CD4-positive, alpha-beta T cell treated with Interleukin-15 for 1 hour (primary cell): ENCODE results near the gene TFB1M.
"Not testable (repeated sequence)": the region's sequence is repeated elsewhere in the genome, so short reads cannot be mapped to it uniquely, and the experiment has no call there.

ENCODE experiments used
- DNase-seq: peaks from one replicate; pipeline ENCODE4 v3.0.0-alpha.2; 2020

The TFB1M gene

DNA sequence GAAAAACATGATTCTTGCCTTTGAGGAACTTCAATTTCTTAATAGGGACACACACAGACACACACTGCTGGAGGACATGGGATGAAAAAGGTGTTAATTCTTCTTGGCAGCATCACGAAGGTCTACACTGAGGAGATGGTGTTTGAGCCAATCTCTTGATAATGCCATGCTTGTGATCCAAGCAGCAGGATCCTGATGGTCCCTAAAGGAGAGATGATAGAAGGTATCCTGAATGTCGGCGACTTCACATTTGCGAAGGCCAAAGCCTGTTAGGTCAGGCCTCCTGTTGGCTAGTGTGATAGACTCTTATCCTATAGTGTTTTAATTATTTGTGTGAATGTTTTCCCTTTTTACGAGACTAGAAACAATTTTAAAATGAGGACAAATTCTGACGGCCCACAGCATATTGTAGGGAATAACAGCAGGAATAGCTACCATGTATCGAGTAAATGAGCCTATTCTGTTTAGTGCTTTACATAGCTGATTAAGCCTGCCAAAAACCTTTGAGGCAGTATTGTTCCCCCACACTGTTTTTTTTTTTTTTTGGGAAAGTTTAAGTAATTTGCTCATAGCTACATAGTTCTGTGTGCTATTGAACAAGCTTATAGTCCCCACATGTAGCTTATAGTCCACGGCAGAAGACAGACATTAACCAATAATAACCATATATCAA is 15.3 kb upstream of the TFB1M start:
- no peak for DNase-seq

DNA sequence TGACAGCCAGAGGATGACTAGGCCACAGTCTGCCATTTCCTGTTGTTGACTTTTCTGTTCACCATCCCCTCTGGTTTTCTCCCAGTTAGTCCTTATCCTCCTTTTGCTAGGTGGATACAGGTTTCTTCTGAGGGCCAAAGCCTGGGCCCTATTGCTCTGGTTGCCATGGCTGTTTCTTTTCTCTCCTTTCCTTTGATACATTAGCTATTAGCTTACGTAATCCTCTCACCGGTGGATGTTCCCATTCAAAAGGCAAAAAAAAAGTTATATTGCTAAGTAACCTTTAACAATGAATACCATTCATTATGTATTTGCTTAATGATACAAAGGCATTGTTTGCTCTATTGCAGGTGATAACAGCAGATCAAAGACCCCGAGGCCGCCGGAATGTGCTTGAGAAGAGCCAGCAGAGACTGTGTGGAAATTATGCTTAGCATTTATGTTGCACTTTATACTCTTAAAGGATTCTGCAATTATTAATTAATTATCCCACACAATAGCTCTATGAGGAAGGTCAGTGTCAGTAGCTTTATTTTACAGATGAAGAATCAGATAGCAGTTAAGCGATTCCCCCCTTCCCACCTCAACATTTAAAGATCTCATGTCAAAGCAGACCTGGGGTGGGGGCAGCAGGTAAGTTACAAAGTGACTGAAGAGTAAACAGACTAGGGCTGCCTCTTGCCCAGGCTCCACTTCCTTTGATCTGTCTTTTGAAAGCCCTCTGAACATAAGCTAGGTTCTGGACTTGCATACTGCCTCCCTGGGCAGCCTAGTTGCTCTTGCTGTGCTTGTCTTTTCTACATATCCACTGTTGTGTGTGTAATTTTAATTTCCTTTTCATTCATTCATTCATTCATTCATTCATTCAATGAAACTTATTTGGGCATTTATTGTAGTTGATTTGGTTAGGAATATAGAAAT is 14.5 kb upstream of the TFB1M start:
- DNase-seq = no peak

DNA sequence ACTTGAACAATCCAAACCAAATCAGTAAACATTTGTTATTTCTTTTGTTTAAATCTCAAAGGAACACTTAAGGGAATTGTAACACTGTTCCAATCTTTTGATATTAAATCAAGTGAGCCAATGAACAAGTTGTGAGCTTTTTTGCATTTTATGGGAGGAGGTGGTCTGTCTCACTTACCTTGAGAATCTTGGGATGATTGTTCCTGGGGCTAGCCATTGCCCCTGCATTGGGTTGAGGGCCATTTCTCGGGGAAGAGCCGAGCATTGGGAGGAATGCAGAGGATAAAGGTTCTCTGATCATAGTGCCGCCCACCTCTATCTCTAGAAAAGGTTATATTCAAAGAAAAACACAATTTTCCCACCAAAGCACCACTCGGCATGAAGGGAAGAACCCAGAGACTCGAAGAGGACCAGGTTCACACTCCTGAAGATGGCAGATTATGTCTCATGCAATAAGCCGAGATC is 13.8 kb upstream of the TFB1M start:
- no peak for DNase-seq

DNA sequence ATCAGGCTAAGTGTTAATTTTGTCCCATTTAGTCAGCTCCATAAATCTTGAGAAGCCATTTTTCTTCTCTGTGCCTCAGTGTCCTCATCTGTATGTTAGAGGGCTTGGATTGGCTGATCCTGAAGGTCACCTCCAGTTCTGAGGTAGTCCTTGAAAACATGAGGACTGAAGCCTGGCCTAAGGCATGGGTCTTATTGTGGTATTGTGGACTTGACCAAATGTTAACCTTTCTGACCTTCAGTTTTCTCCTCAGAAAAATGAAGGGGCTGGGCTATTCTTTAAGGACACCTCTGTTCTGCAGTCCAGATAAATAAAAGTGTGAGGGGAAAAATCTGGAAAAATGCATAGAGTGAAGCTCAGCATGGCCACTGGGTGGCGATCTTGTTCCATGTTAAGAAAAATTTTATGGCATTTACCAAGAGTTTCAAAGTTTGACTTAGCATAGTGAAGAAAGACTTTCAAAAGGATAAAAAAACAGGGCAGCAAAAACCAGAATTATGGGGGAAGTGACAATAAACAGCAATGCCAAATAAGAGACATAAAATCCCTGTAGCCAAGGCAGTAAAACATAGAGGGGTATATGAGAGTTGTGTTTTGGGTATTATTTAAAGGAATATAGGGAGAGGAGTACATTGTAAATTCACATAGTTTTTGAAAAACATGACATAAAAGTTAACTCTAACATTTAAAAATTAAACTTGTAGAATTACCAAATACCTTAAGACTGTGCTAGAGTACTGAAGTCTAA is 13.2 kb upstream of the TFB1M start:
- peak; percentile 50 for DNase-seq

DNA sequence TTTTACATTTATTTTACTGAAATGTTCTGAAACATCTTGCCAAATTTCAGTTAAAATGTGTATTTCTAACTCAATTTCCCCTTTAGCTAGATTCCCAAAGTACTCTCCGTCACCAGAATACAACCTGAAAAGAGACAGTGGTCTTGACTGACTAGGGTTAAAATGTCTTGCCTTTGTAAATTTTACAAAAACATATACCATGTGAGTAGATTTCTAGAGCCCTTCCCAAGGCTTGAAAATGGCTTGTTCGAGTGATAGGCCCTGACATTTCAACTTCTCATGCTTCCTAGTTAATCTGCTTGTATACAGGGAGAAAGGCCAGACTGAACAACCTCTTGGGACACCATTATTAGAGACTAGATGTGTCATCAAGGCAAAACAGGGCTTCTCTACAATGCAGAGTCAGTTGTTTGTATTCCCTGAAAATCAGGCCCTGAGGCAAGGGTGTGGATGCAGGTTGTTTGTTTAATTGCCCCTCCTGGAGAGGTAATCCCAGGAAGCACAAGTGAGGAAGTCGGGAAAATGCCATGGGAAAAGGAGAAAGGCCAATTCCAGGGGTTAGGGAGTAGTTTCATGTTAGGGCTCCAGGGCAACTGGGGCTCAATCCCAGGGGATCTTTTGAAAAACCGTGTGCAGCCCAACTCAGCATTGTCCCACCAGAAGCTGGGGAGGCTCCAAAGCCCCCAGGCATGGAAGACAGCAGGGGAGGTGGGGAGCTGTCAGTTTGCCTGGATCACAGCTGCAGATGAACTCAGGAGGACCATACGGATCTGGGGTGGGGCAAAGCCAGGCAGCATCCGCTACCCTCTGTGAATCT is 11.6 kb upstream of the TFB1M start:
- no peak for DNase-seq

DNA sequence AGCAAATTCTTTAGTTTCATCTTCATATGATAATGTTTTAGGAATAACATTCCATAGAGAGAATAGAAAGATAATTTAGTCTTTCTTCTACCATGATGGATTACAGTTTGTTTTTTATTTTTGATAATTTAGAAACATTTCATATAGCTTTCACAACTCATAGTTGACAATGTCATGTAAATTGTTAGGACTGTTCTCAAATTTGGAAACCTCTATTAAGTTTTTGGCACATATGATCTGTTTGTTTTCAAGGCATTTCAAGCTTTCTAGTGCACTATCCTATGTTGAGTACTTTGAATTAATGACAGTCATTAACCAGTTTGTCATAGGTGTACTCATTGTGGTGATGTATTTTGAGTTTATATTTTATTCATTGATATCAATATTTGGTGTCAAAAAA is 10.7 kb upstream of the TFB1M start:
- DNase-seq = no peak

DNA sequence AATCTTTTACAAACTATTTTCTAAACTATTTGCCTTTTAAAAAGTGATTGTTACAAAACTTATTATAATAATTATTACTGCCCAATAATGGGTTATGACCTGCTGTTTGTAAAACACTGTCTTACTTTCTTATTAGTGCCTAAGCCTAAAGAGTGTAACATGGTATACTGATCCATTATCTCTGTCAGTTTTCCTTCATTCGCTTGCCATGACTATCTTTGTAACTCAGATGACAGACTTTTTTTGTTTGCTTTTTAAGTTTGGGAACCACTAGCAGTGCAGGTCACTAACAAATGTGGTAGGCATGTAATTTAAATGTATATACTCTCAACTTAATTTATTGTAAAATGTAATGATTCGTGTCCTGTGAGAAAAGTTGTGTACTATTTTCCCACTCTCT is 9.9 kb upstream of the TFB1M start:
- DNase-seq = no peak

DNA sequence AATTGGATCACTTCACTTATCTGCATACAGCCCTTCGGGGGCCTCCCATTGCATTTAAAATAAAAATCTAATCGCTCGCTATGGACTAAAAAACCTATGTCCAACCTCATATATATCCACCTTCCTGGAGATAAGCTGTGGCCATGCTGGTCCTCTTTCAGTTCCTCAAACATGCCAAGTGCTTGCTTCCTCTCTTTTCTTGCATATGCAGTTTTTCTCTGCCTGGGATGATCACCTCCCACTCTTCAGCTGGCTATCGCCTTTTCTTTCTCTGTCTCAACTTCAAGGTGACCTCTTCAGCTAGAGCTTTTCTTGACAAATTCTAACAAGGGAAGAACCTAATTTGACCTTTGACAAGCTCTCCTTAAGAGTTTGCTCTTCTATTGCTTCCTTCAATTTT is 5.6 kb upstream of the TFB1M start:
- DNase-seq = no peak

DNA sequence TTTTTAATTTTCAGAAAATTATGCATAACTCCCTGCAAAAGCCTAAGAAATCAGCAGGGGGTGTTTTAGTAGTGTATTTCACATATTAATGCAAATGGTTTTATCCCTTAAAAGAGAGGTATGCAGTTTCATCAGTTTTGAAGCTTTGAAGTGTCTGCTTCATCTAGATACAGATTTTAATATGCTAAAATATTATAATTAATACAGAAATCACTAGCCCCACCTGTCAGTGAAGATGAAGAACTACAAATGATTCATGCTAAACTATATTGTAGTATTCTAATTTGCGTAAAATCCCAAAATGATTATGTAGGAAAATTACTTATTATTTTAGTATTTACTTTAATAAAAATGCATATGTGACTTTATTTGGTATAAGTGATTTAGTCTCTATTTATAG is 2.9 kb upstream of the TFB1M start:
- DNase-seq = no peak

DNA sequence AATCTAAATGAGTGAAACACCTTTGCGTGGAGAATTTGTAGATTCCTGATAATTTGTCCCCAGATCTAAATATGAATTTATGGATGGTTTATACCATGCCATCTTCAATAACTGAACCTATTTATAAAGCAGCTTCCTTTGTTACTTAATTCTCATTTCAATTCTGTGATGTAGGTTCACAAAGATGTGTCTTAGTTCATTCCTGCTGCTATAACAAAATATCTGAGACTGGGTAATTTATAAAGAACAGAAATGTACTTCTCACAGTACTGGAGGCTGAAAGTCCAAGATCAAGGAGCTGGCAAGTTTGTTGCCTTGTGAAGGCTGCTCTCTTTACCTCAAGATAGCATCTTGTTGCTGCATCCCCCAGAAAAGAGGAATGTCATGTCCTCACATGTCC is 2.1 kb upstream of the TFB1M start:
- DNase-seq = no peak

DNA sequence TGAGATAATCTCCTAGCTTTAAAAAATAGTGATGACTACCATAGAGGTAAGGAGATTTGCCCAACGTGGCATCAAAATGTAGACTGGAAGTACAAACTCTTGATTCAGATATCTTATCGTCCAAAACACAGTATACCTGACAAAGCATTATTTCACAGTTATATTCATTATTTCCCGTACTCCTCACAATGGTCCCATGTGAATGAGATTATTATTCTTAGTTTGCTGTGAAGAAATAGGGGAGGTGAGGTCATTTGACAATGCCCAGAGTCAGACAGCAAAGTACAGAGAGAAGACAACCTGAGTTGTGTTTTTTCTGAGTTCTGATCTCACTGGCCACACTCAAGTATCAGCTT is 1.2 kb upstream of the TFB1M start:
- no peak for DNase-seq

DNA sequence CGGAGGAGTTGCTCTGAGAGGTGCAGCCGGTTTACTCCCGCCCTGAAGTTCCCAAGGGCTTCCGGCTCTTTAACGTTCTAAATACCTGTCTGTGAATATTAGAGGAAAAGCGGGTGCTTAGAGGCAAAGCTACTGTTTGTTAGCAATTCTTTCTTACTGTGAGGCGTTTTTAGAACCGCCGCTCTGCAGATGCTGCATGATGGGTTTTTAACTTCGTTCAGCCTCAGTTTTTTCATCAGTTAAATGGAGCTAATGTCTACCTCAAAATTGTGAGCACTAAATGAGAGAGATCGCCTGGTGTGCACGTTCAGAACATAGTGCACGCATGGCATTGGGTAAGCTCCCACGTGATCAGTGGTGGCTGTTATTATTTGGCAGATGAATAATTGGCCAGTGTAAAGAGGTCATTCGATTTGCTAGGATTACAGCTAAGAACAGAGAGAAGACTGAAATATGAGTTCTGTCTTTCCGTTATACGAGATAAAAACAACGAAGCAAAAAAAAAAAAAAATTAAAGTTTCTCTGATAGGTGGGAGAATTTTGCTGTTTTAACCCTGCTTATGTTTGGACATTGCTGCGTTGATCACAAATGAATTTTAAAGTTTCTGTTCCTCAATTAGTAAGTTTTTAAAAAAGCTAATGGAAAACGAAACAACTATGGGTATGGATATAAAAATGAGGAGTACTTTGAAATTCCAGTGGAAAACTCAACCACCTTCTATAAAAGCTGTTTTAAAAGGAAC is 660 bp upstream of the TFB1M start:
- peak; percentile 63 for DNase-seq

DNA sequence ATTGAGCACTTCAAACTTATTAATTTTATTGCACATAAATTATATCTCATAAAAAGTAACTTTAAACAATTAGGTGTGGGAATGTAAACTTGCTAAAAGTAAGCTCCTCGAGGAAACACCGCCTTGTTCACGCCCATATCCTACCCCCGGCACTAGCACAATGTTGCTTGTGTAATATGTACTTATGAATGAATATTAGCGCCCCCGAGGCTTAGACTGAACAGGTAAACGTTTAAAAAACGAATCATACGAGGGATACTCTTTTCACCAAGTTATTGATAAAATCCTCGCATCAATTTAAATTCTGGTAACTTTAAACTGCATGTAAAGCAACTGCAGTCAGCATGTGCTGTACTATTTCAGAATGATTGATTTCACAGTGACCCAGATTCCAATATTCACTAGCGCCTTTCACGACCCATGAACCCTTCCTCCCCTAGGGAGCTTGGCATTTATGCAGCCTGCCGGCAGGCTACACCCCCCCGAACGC is 637 bp downstream of the TFB1M start:
- no peak for DNase-seq

DNA sequence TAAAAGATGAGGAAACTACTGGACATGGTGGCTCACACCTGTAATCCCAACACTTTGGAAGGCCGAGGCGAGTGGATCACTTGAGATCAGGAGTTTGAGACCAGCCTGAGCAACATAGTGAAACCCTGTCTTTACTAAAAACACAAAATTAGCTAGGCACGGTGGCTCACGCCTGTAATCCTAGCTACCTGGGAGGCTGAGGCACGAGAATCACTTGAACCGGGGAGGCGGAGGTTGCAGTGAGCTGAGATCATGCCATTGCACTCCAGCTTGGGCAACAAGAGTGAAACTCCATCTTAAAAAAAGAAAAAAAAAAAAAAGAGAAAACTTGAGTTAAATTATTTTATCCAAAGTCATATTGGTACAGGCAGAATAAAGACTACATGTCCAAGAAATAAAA is 1.3 kb downstream of the TFB1M start:
- DNase-seq = not testable (repeated sequence)

DNA sequence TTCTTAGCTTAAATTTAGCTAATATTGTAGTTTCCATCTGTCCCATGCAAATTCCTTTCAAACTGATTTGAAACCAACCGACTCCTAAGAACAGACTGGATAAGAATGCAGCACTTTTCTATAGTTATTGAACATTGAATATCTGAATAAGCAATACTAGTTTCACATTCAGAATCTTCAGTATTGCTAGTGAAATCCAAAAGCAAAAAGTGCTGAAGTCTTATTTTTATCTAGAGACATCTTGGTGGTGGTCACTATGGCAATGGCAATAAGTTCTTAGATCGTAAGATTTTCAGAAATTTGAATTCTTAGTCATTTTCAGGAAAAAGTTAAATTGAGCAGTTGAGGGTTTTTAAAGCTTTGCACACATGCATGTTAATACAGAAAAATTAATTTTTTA is 2.7 kb downstream of the TFB1M start:
- DNase-seq = no peak

DNA sequence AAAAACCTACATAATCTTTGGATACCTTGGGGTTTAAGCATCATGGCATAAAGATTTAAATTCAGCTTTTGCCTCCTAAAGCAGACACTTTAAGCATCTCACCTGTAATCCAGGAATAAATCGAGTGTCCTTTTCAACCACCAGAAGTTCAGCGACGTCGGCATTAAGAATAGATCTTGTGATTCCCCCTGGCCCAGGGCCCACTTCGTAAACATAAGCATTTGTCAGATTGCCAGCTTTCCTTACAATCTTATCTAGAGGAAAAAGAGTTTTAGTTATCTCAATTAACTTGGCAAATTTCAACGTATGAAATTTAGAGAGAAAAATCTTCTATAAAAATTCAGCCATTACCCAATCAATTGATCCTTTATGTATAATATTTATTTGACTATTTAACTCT is 3.2 kb downstream of the TFB1M start:
- DNase-seq = no peak

DNA sequence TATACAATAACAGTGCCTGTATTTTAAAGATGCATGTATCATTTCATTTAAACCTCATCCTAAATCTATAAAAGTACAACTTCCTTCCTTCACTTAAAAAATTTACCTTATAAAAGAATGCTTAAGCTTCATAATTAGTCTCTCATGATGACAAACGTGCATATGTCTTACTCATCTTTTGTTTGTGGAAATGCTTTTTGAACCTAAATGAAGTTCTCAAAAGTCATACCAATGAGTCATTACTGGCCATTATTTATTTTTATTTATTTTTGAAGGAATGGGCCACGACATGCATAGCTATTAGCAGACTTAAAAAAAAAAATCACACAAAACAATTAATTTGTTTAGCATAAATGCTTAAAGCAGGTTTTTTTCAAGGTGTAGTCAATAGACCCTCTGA is 3.7 kb downstream of the TFB1M start:
- no peak for DNase-seq

DNA sequence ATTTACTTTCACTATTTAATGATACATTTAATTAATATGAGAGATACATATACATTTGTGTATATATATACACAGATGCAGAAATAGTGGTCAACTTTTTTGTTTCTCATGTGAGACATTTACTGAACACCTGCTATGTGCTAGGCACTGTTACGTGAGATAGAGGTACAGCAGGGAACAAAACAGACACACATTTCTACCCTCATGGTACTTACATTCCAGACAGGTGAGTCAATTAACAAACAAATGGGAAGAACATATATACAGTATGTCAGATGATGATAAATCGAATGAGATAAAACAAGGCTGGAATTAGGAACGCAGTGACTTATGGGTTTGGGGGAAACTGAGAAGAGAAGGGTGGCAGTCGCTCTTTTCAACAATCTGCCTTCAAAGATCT is 5.1 kb downstream of the TFB1M start:
- DNase-seq = no peak

DNA sequence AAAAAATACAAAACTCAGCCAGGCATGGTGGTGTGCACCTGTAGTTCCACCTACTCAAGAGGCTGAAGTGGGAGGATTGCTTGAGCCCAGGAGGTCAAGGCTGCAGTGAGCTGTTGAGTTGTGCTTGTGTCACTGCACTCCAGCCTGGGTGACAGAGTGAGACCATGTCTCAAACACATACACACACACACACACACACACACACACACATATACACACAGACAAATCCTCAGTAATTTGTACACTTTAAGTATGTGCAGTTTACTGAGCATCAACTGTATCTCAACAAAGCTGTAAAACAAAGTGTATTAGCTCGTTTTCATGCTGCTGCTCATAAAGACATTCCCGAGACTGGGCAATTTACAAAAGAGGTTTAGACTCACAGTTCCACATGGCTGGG is 7.3 kb downstream of the TFB1M start:
- DNase-seq = no peak

DNA sequence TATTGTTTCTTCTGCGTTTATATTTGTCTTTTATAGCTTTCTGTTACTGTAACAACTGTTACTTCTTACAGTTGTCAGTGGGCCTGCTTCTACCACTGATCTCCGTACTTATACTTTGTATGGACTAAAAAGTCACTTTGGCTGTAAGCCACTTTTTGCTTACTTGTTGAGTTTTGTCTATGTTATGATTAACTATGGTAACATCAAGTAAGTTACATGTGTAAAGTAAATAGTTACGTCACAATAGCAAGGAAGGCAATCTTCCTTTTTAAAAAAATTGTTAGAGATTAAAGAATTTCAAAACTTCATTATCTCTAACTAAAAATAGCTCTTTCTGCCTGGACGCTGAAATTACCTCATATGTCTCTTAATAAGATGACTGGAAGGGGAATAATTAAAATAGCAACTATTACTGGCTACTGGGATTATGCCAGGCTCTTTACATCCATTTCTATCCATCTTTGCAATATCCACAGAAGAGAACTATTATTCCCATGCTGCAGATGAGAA is 10.9 kb downstream of the TFB1M start:
- DNase-seq = no peak

DNA sequence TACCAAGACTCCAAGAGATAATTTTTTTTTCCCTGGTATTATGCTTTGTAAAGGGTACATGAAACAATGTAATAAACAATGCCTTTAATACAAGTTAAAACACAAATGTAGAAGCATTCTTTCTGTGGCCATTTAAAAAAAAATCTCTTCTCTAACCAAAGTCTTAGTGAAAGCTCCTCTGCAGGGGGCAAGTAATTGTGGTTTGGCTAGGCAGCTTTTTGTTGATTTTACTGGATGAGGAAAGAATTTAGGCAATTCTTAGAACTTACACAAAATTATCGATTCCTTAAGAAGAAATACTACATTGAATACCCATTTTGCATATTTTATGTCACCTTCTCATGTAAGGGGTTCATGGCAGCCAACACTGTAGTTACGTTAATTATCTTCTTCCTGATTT is 12.4 kb downstream of the TFB1M start:
- no peak for DNase-seq

DNA sequence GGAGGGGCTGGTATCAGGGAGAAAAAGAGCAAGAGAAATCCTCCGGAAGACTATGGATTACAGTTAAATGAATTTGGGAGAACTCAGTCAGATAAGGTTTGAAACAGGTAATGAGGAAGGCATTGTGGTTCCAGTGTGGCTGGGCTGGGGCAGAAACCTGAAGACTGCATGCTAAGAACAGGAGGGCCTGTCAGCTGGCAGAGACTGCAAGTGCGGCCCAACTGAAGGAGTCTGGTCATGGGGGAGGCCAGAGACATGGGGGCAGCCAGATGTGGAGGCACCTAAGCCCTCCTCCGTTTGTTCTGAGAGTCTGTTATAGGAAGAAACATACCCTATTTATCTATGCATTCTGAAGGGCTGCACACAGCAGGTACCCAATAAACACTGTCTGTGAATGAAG is 16.6 kb downstream of the TFB1M start:
- DNase-seq = no peak
